ENCODE results near the gene PRKN.

The PRKN gene

GRCh38 chr6:161817881-161818280 is 909.7 kb downstream of the PRKN start:
- H4K20me1 ChIP-seq = no peaks in the 10 kb centered on the region; a peak in 1 of 22 replicates
- no peaks in the 10 kb centered on the region for H3K36me3 ChIP-seq
- H3K4me1 ChIP-seq = no peaks in the 10 kb centered on the region
- H3K4me2 ChIP-seq = no peak overlapping the region
- H3K27me3 ChIP-seq = no peaks in the 10 kb centered on the region
- H3K27ac ChIP-seq = no peak overlapping the region
- no peak for TF ChIP-seq Cebpa-rat (IDR thresholded peaks at IDR 0.05)
- H3K4me3 ChIP-seq = no peak overlapping the region
- H3K9ac ChIP-seq = no peak overlapping the region
- H3K9me3 ChIP-seq (replicated peaks in 1 of 11) = peaks cover 6 to 10% (median 7%) of the 10 kb centered on the region in 11 experiments; a peak in 19 of 22 replicates

- no peak for TF ChIP-seq Cebpa-rat (IDR thresholded peaks at IDR 0.05)
- Histone ChIP-seq H4K20me1 (no peaks in the 10 kb centered on the region; a peak in 1 of 22 replicates), H3K4me1 (no peaks in the 10 kb centered on the region), H3K4me3 (no peak overlapping the region), H3K27me3 (no peaks in the 10 kb centered on the region), H3K9ac (no peak overlapping the region), H3K27ac (no peak overlapping the region), H3K36me3 (no peaks in the 10 kb centered on the region), H3K9me3 (replicated peaks in 1 of 11) (peaks cover 10 to 26% (median 19%) of the 10 kb centered on the region in 11 experiments; a peak in 21 of 22 replicates), H3K4me2 (no peak overlapping the region)
These were observed 911.6 kb downstream of the PRKN start for GRCh38 chr6:161815965-161816364.

GRCh38 chr6:161813156-161813555 is 914.4 kb downstream of the PRKN start:
- no peak for TF ChIP-seq Cebpa-rat (IDR thresholded peaks at IDR 0.05)
- H3K4me3 ChIP-seq = no peak overlapping the region
- H3K4me1 ChIP-seq = no peaks in the 10 kb centered on the region
- no peak overlapping the region for H3K4me2 ChIP-seq
- peaks cover 10 to 26% (median 19%) of the 10 kb centered on the region in 11 experiments; a peak in 21 of 22 replicates for H3K9me3 ChIP-seq (replicated peaks in 1 of 11)
- H3K36me3 ChIP-seq = no peaks in the 10 kb centered on the region
- H3K27me3 ChIP-seq = no peaks in the 10 kb centered on the region
- no peak overlapping the region for H3K9ac ChIP-seq
- no peak overlapping the region for H3K27ac ChIP-seq
- no peaks in the 10 kb centered on the region; a peak in 1 of 22 replicates for H4K20me1 ChIP-seq

GRCh38 chr6:161809971-161810370 is 917.6 kb downstream of the PRKN start:
- Histone ChIP-seq H3K9me3 (replicated peaks in 1 of 11) (peaks cover 10 to 26% (median 19%) of the 10 kb centered on the region in 11 experiments; a peak in 21 of 22 replicates), H3K36me3 (no peaks in the 10 kb centered on the region), H3K4me2 (no peak overlapping the region), H3K4me1 (no peaks in the 10 kb centered on the region), H3K4me3 (no peak overlapping the region), H3K9ac (no peak overlapping the region), H3K27me3 (no peaks in the 10 kb centered on the region), H4K20me1 (no peaks in the 10 kb centered on the region), H3K27ac (no peak overlapping the region)
- no peak for TF ChIP-seq Cebpa-rat (IDR thresholded peaks at IDR 0.05)

GRCh38 chr6:161804838-161805237 is 922.7 kb downstream of the PRKN start:
- H3K4me3 ChIP-seq = no peak overlapping the region
- no peak overlapping the region for H3K9ac ChIP-seq
- H4K20me1 ChIP-seq = no peaks in the 10 kb centered on the region
- H3K4me1 ChIP-seq = no peaks in the 10 kb centered on the region
- no peak for TF ChIP-seq Cebpa-rat (IDR thresholded peaks at IDR 0.05)
- H3K9me3 ChIP-seq (replicated peaks in 1 of 11) = no peaks in the 10 kb centered on the region; a peak in 1 of 22 replicates
- H3K4me2 ChIP-seq = no peak overlapping the region
- H3K27me3 ChIP-seq = no peaks in the 10 kb centered on the region
- H3K27ac ChIP-seq = no peak overlapping the region
- no peaks in the 10 kb centered on the region for H3K36me3 ChIP-seq

- H3K27me3 ChIP-seq = no peaks in the 10 kb centered on the region
- no peak for TF ChIP-seq Cebpa-rat (IDR thresholded peaks at IDR 0.05)
- H3K4me2 ChIP-seq = no peak overlapping the region
- H4K20me1 ChIP-seq = no peaks in the 10 kb centered on the region
- H3K9me3 ChIP-seq (replicated peaks in 1 of 11) = peaks cover 0 to 8% (median 0%) of the 10 kb centered on the region in 11 experiments; a peak in 3 of 22 replicates
- no peak overlapping the region for H3K4me3 ChIP-seq
- no peaks in the 10 kb centered on the region for H3K4me1 ChIP-seq
- no peaks in the 10 kb centered on the region for H3K36me3 ChIP-seq
- H3K9ac ChIP-seq = no peak overlapping the region
- no peak overlapping the region for H3K27ac ChIP-seq
These were observed 924.4 kb downstream of the PRKN start for GRCh38 chr6:161803131-161803530.

GRCh38 chr6:161802231-161802630 is 925.3 kb downstream of the PRKN start:
- H3K27me3 ChIP-seq = no peaks in the 10 kb centered on the region

GRCh38 chr6:161798844-161799394 is 928.6 kb downstream of the PRKN start:
- Histone ChIP-seq H3K9ac (no peak overlapping the region), H4K20me1 (no peaks in the 10 kb centered on the region), H3K9me3 (replicated peaks in 1 of 11) (peaks cover 0 to 8% (median 0%) of the 10 kb centered on the region in 11 experiments; a peak in 3 of 22 replicates), H3K27me3 (no peaks in the 10 kb centered on the region), H3K4me2 (no peak overlapping the region), H3K27ac (no peak overlapping the region), H3K4me1 (no peaks in the 10 kb centered on the region), H3K36me3 (no peaks in the 10 kb centered on the region), H3K4me3 (no peak overlapping the region)
- TF ChIP-seq Cebpa-rat (IDR thresholded peaks at IDR 0.05) = no peak

More at GRCh38 chr6:161802231-161802630, 925.3 kb downstream of the PRKN start:
- H3K4me3 ChIP-seq = no peak overlapping the region
- no peak overlapping the region for H3K9ac ChIP-seq
- H3K27ac ChIP-seq = no peak overlapping the region
- TF ChIP-seq Cebpa-rat (IDR thresholded peaks at IDR 0.05) = no peak
- H3K9me3 ChIP-seq (replicated peaks in 1 of 11) = peaks cover 0 to 8% (median 0%) of the 10 kb centered on the region in 11 experiments; a peak in 3 of 22 replicates
- H4K20me1 ChIP-seq = no peaks in the 10 kb centered on the region
- no peaks in the 10 kb centered on the region for H3K4me1 ChIP-seq
- H3K36me3 ChIP-seq = no peaks in the 10 kb centered on the region
- H3K4me2 ChIP-seq = no peak overlapping the region

DNA sequence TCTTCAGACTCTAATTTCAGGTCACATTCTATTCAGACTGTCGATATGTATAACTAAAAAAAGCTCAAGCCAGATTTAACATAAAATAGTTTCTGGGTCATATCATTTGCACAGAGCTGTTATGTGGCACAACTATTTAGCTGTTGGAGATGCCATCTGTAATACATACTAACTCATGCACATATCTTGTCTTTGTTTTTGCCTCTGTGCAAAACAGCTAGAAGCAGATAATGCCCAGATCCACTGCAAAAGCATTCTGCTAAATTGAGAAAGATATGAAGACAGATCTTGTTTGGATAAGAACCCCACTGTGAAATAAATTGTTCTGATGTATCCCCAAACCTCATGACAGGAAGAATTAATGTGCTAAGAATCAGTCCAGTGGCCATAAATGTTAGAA is 930.9 kb downstream of the PRKN start:
- Histone ChIP-seq H3K4me3 (no peak overlapping the region), H3K27ac (no peak overlapping the region), H3K9me3 (replicated peaks in 1 of 11) (peaks cover 0 to 8% (median 0%) of the 10 kb centered on the region in 11 experiments; a peak in 2 of 22 replicates), H3K36me3 (no peaks in the 10 kb centered on the region), H3K27me3 (no peaks in the 10 kb centered on the region), H3K4me2 (no peak overlapping the region), H3K9ac (no peak overlapping the region), H3K4me1 (no peaks in the 10 kb centered on the region), H4K20me1 (no peaks in the 10 kb centered on the region)
- TF ChIP-seq Cebpa-rat (IDR thresholded peaks at IDR 0.05) = no peak

DNA sequence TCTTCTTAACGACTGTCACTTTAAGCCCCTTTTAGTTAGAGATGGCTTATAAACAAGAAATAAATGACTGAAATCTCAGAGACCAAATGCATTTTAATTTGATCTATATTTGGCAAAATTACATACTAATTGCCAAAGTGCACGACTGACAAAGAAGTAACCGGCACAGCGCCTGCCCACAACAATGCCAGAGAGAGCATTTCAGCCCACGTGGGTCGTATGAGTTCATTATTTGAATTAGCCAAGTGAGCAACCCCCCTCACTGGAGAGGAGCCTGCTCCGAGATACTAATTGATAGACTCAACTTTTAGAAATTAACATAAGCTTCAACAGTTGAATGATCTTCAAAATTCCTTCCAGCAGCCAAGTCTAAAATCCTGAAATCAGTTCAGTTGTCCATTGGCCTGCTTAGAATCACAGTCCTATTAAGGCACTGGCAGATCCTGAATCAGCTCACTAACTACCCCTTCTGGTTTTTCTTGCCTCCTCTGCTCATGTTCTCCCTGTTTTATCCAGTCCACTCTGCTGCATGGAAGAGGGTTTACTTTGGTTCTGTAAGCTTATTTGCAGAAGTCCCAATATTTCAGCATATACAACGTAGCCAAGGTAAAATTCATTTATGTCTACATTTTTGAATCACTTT is 934.6 kb downstream of the PRKN start:
- Histone ChIP-seq H3K9me3 (replicated peaks in 1 of 11) (0 out of 22 replicates have a peak, but pooled peaks cover 0 to 4% (median 0%) of the 10 kb centered on the region in 11 experiments), H3K4me2 (no peak overlapping the region), H3K27ac (no peak overlapping the region), H3K27me3 (no peaks in the 10 kb centered on the region), H3K36me3 (no peaks in the 10 kb centered on the region), H4K20me1 (no peaks in the 10 kb centered on the region), H3K4me3 (no peak overlapping the region), H3K9ac (no peak overlapping the region), H3K4me1 (no peaks in the 10 kb centered on the region)
- no peak for TF ChIP-seq Cebpa-rat (IDR thresholded peaks at IDR 0.05)
